Common myeloid progenitor, CD34-positive (primary cell): ENCODE data around the gene VCAN.

ENCODE experiments used
- CTCF ChIA-PET: fragments of 350-600 bp; sonication (Branson Sonifier 250); formaldehyde crosslinking; loops from one replicate; lab custom pipeline; 2021; ENCODE audit warnings: antibody characterized with exemption; lab: Charles Lee
- POLR2A ChIA-PET: fragments of 350-600 bp; sonication (Branson Sonifier 250); formaldehyde crosslinking; loops from one replicate; lab custom pipeline; 2021; ENCODE audit warnings: antibody characterized with exemption; lab: Charles Lee
- DNase-seq, 3 donors: peaks; one replicate each; pipeline versions ENCODE4 v3.0.0 to v3.0.0-alpha.2; 2013
- H3K27ac ChIP-seq, 2 experiments: 1 replicate in 1 of 2; 2 replicates in 1 of 2; pipeline ENCODE4 v1.7.0; 2013; ENCODE audit warnings: inconsistent platforms in 2 of 2, low read length in 2 of 2, mild to moderate bottlenecking in 2 of 2, low read depth in 1 of 2, moderate library complexity in 1 of 2; ENCODE audit not compliant: severe bottlenecking in 2 of 2, insufficient read depth in 1 of 2, poor library complexity in 1 of 2
- H3K27me3 ChIP-seq, 5 experiments: replicated peaks in 2 of 5; 1 replicate in 3 of 5; 2 replicates in 2 of 5; pipeline versions ENCODE4 v1.6.1 to v1.7.0; 2013; ENCODE audit warnings: low read length in 4 of 5, mild to moderate bottlenecking in 2 of 5, moderate library complexity in 2 of 5, inconsistent platforms in 1 of 5; ENCODE audit not compliant: insufficient read depth in 5 of 5, control insufficient read depth in 4 of 5
- H3K36me3 ChIP-seq, 4 experiments: 1 replicate in 2 of 4; 2 replicates in 2 of 4; pipeline versions ENCODE4 v1.6.1 to v1.7.0; 2013; ENCODE audit warnings: low read length in 3 of 4, control low read depth in 1 of 4, mild to moderate bottlenecking in 1 of 4; ENCODE audit not compliant: control insufficient read depth in 4 of 4, insufficient read depth in 4 of 4
- H3K4me1 ChIP-seq, 4 experiments: 1 replicate in 3 of 4; 2 replicates in 1 of 4; pipeline versions ENCODE4 v1.6.1 to v1.7.1; 2013; ENCODE audit warnings: low read length in 3 of 4, mild to moderate bottlenecking in 3 of 4, control low read depth in 1 of 4, inconsistent platforms in 1 of 4, moderate library complexity in 1 of 4; ENCODE audit not compliant: control insufficient read depth in 4 of 4, insufficient read depth in 4 of 4; ENCODE audit errors: control extremely low read depth in 1 of 4
- H3K4me3 ChIP-seq, 7 experiments: 1 replicate in 4 of 7; 2 replicates in 3 of 7; pipeline versions ENCODE4 v1.5.1 to v1.7.0; 2013; ENCODE audit warnings: mild to moderate bottlenecking in 7 of 7, low read length in 6 of 7, moderate library complexity in 6 of 7, inconsistent platforms in 2 of 7, low read depth in 2 of 7, control low read depth in 1 of 7; ENCODE audit not compliant: insufficient read depth in 4 of 7, control insufficient read depth in 1 of 7; ENCODE audit errors: extremely low read depth in 1 of 7
- H3K9me3 ChIP-seq, 5 experiments: 1 replicate in 4 of 5; 2 replicates in 1 of 5; pipeline versions ENCODE4 v1.6.1 to v1.7.1; 2013; ENCODE audit warnings: low read length in 4 of 5, mild to moderate bottlenecking in 2 of 5, inconsistent platforms in 1 of 5, low read depth in 1 of 5, moderate library complexity in 1 of 5; ENCODE audit not compliant: control insufficient read depth in 4 of 5, insufficient read depth in 2 of 5; ENCODE audit errors: control extremely low read depth in 1 of 5
- WGBS: methylation state at CpG from one replicate; pipeline ENCODE4 v1.1.5; 2013; ENCODE audit not compliant: insufficient coverage; 5-methylcytosine and 5-hydroxymethylcytosine counted together

The VCAN gene

GRCh38 chr5:83464261-83464660 lies 7.3 kb upstream of the VCAN start:
- WGBS = 100% methylated on average over 1 of the region's 3 CpGs
- Histone ChIP-seq H3K4me3 (no peak overlapping the region), H3K4me1 (no peaks in the 10 kb centered on the region), H3K27ac (no peak overlapping the region), H3K27me3 (peaks cover 3 to 43% (median 13%) of the 10 kb centered on the region in 5 experiments), H3K36me3 (no peaks in the 10 kb centered on the region), H3K9me3 (no peaks in the 10 kb centered on the region)
- no peak for DNase-seq
- ChIA-PET CTCF (interaction anchor here (0.6 to 0.9 kb wide), 2 partner anchors 9 to 238 kb away, joined by 3 to 4 read pairs; no protein-coding TSS in a partner anchor), POLR2A (no interaction called here)

DNA sequence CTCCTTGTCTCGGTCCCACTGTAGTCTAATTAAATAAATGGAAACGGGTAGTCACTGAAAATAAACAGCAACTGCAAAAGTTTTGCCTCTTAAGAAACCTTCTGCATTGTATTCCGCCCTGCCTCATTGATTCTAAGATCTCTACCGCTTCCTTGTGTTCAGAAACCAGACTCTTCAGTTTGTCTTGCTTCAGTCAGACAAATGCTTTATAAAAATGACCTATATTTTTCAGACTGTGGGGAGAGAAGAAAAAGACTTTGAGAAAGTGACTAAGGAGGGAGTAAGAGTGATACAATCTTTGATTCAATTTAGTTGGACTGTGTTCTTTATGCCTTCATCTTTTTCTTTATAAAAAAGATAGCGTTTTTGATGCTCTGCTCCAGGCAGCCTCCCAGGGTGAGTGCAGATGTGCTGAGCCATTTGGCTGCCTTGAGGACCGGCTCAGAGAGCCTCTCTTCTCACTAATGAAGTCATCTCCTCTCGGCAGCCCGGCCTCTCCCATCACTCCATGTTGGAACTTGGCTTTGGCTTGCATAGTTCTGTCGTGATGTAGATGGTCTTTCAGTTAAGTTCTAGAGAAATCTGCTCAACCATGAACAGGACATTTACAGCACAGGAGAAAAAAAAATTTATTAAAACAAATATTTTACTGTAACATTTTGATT lies 4.0 kb upstream of the VCAN start:
- 75% methylated on average over 6 of the region's 9 CpGs for WGBS

DNA sequence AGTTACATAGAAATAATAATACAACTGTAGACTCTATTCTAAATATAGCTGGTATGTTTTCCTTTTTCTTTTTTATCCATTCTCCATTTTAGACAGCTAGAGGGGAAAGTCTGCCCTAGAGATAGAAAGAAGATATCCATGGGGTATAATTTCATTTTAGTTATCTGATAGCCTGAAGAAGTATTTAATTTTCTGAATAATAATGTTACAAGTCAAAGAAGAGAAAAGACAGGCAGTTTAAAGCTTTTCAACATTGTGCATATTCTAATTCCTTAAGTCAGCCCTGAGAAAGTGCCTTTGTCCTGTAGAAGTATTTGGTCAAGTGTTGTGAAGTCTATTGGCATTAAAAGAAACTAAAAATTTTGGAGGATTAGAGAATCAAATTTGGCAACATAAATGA lies 2.5 kb upstream of the VCAN start:
- Histone ChIP-seq H3K4me3 (no peak overlapping the region), H3K36me3 (no peaks in the 10 kb centered on the region), H3K4me1 (peaks cover 0 to 33% (median 30%) of the 10 kb centered on the region in 4 experiments), H3K9me3 (no peaks in the 10 kb centered on the region), H3K27me3 (peaks cover 19 to 90% (median 44%) of the 10 kb centered on the region in 5 experiments), H3K27ac (no peak overlapping the region)
- no peak for DNase-seq
- ChIA-PET POLR2A (no interaction called here), CTCF (no interaction called here)

More for the DNA sequence above, 4.0 kb upstream of the VCAN start:
- peaks cover 0 to 17% (median 14%) of the 10 kb centered on the region in 4 experiments for H3K4me1 ChIP-seq
- DNase-seq = no peak
- H3K27me3 ChIP-seq = peaks cover 10 to 75% (median 36%) of the 10 kb centered on the region in 5 experiments
- POLR2A ChIA-PET = no interaction called here
- H3K27ac ChIP-seq = no peak overlapping the region
- H3K36me3 ChIP-seq = no peaks in the 10 kb centered on the region
- CTCF ChIA-PET = no interaction called here
- H3K4me3 ChIP-seq = no peak overlapping the region
- H3K9me3 ChIP-seq = no peaks in the 10 kb centered on the region

DNA sequence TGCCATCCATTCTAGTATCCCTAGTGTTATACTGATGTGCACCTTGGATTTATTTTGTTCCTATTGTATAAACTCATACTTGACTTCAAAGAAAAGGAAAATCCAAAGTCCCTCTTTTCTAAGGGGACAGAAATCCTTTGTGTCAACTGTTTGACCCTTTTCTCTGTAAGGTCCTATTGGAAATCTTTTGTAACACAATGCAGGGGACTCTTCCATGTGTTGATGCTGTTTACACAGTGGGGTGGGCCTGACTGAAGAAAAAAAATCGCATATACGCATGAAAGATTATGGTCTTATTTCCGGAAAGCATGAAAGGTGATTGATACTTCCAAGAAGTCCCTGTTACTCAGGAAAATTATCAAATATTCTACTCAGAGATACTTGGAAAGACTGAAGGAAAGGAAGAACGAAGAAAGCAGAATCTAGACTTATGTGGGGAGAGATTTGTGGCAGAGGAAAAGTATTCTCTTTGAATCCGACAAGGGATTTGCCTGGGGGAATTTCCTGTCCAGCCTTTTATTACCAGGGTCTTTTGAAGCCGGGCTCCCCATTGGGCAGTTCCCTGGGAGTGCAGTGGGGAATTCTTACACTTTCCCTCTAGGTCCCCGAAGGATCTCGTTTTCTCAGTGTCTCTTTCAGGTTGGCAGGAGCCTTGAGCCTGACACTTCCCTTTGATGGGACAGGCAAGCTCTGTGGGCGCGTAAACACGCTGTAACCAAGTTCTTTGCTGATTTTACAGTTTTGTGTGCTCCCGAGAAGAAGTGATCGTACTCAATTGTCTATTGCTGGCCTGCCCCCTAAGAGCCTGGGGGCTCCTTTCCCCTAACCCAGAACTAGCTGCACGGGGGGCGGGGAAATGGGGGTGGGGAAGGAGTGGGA lies 779 bp upstream of the VCAN start:
- no peaks in the 10 kb centered on the region for H3K36me3 ChIP-seq
- peaks cover 0 to 43% (median 39%) of the 10 kb centered on the region in 4 experiments for H3K4me1 ChIP-seq
- H3K4me3 ChIP-seq = peak overlapping the region in 5 of 7 experiments; percentile 55 to 78 (median 72)
- DNase-seq = peak in 2 of 3 donors; percentile 33 to 46
- CTCF ChIA-PET = interaction anchor here (1.3 to 1.8 kb wide), 3 partner anchors 11 to 1118 kb away, joined by 4 to 5 read pairs (median 4); no protein-coding TSS in a partner anchor
- POLR2A ChIA-PET = no interaction called here
- WGBS = 22% methylated on average over 7 of the region's 15 CpGs
- H3K27me3 ChIP-seq = peaks cover 21 to 97% (median 50%) of the 10 kb centered on the region in 5 experiments
- H3K27ac ChIP-seq = no peak overlapping the region
- H3K9me3 ChIP-seq = no peaks in the 10 kb centered on the region

DNA sequence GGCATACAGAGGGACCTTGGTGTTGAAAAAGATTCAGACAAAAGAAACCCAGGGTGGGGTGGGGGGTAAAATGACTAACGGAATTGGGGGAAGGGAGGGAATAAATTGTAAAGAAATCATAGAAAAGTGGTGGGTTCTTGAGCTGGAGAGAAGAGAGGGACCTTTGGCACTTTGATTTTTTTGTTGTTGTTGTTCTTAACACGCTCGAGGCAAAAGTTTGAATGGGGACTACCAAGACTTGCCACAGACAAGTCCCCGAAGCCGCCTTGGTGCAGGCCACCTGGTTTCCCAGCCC lies 616 bp downstream of the VCAN start:
- peak overlapping the region in 5 of 7 experiments; percentile 66 to 78 (median 73) for H3K4me3 ChIP-seq
- ChIA-PET POLR2A (no interaction called here), CTCF (interaction anchor here (1.3 to 1.8 kb wide), 3 partner anchors 10 to 1120 kb away, joined by 4 to 5 read pairs (median 4); no protein-coding TSS in a partner anchor)
- no peaks in the 10 kb centered on the region for H3K36me3 ChIP-seq
- H3K9me3 ChIP-seq = no peaks in the 10 kb centered on the region
- peak in 2 of 3 donors; percentile 32 to 36 for DNase-seq
- no peak overlapping the region for H3K27ac ChIP-seq
- peaks cover 24 to 96% (median 55%) of the 10 kb centered on the region in 5 experiments for H3K27me3 ChIP-seq
- 3% methylated on average over 4 of the region's 5 CpGs for WGBS
- peaks cover 0 to 43% (median 39%) of the 10 kb centered on the region in 4 experiments for H3K4me1 ChIP-seq

- ChIA-PET POLR2A (no interaction called here), CTCF (interaction anchor here (0.6 to 1.8 kb wide), 12 partner anchors 8 to 1120 kb away, joined by 3 to 6 read pairs (median 4); no protein-coding TSS in a partner anchor)
- WGBS = under 1% methylated on average over 40 of the region's 54 CpGs
- Histone ChIP-seq H3K27me3 (peaks cover 24 to 95% (median 50%) of the 10 kb centered on the region in 5 experiments), H3K4me1 (peaks cover 0 to 43% (median 39%) of the 10 kb centered on the region in 4 experiments), H3K36me3 (no peaks in the 10 kb centered on the region), H3K4me3 (peak overlapping the region in 6 of 7 experiments; percentile 57 to 78 (median 72)), H3K27ac (no peak overlapping the region), H3K9me3 (no peaks in the 10 kb centered on the region)
- DNase-seq = peak in 2 of 3 donors; percentile 48 to 63
Measured at GRCh38 chr5:83472508-83473345, 1.2 kb downstream of the VCAN start.
